Esophagus muscularis mucosa (tissue), 4 donors: ENCODE measurements around the gene SYF2. TPM values are rescaled to one million over a fixed set of nuclear protein-coding genes. Genes with fewer than 3 reads are reported as not detected.

Source experiments
- DNase-seq: peaks from one replicate; pipeline ENCODE4 v3.0.0-alpha.2; 2017; ENCODE audit errors: extremely low spot score
- H3K27ac ChIP-seq, 4 donors: fragments of 200-600 bp; sonication (generic); replicated peaks in 1 of 4; 1 replicate in 3 of 4; 2 replicates in 1 of 4; pipeline ENCODE4 v1.5.1; 2016 to 2019; ENCODE audit warnings: mild to moderate bottlenecking in 1 of 4
- H3K27me3 ChIP-seq, 4 donors: fragments of 200-600 bp; sonication (generic); one replicate each; pipeline versions ENCODE4 v1.5.1 to v1.6.0; 2016 to 2019
- H3K36me3 ChIP-seq, 4 donors: fragments of 200-600 bp; sonication (generic); one replicate each; pipeline ENCODE4 v1.5.1; 2016 to 2019
- H3K4me1 ChIP-seq, 4 donors: fragments of 200-600 bp; sonication (generic); one replicate each; pipeline ENCODE4 v1.5.1; 2016 to 2019
- H3K4me3 ChIP-seq, 4 donors: fragments of 200-600 bp; sonication (generic); 1 replicate in 2 of 4; 2 replicates in 2 of 4; pipeline ENCODE4 v1.5.1; 2016 to 2019; ENCODE audit warnings: mild to moderate bottlenecking in 4 of 4, moderate library complexity in 1 of 4
- H3K9me3 ChIP-seq, 4 donors: fragments of 200-600 bp; sonication (generic); 1 replicate in 3 of 4; 2 replicates in 1 of 4; pipeline ENCODE4 v1.5.1; 2016 to 2019
- CTCF ChIP-seq, 3 experiments: fragments of 200-600 bp in 2 of 3; fragments of 450-650 bp in 1 of 3; sonication (generic) in 2 of 3; IDR thresholded peaks; one replicate each; pipeline ENCODE4 v1.5.1; 2017 to 2019; ENCODE audit warnings: antibody characterized with exemption in 3 of 3, mild to moderate bottlenecking in 2 of 3, moderate library complexity in 1 of 3
- EP300 ChIP-seq: sonication (generic); formaldehyde crosslinking; IDR thresholded peaks from one replicate; pipeline ENCODE4 v1.6.1; 2017; ENCODE audit warnings: antibody characterized with exemption
- POLR2A ChIP-seq: fragments of 450-650 bp; IDR thresholded peaks from one replicate; pipeline ENCODE4 v1.6.1; 2017; ENCODE audit warnings: antibody characterized with exemption, moderate library complexity, mild to moderate bottlenecking, low read depth
- POLR2AphosphoS5 ChIP-seq, 2 donors: sonication (generic); formaldehyde crosslinking; IDR thresholded peaks; one replicate each; pipeline ENCODE4 v1.6.1; 2017; ENCODE audit warnings: antibody characterized with exemption in 2 of 2
- WGBS: methylation state at CpG from one replicate; pipeline ENCODE4 v1.1.5; 2018; 5-methylcytosine and 5-hydroxymethylcytosine counted together
- intact Hi-C: fragments of 100-400 bp; cut with DNase I; formaldehyde crosslinking; loops from one replicate; pipeline ENCODE4 v1.15.1; 2023
- total RNA-seq, 4 donors: library from RNA; depleted of rRNA; stranded (reverse); fragments of >200 nt; gene quantifications; one replicate each; pipeline versions ENCODE4 v1.1.0 to v1.2.1, GENCODE V29; 2016

SYF2 gene
- total RNA-seq, 4 donors from 2014 or later = 56.9 to 76.7 (median 65.2) TPM

- Histone ChIP-seq H3K36me3 (no peaks in the 10 kb centered on the region), H3K27me3 (no peaks in the 10 kb centered on the region), H3K9me3 (no peaks in the 10 kb centered on the region), H3K27ac (no peak overlapping the region), H3K4me3 (no peak overlapping the region), H3K4me1 (peaks cover 0 to 4% (median 0%) of the 10 kb centered on the region in 4 donors)
- DNase-seq = no peak
- 88% methylated on average over 18 of the region's 18 CpGs for WGBS
- TF ChIP-seq CTCF (IDR thresholded peaks at IDR 0.05) (no peak), POLR2AphosphoS5 (IDR thresholded peaks at IDR 0.05) (no peak), POLR2A (no peak), EP300 (no peak)
- intact Hi-C loops = no loop called here
Observed at GRCh38 chr1:25255706-25256577, 23.6 kb upstream of the SYF2 start.

- DNase-seq = no peak
- Histone ChIP-seq H3K27ac (no peak overlapping the region), H3K4me3 (no peak overlapping the region), H3K27me3 (no peaks in the 10 kb centered on the region), H3K9me3 (no peaks in the 10 kb centered on the region), H3K4me1 (no peaks in the 10 kb centered on the region), H3K36me3 (no peaks in the 10 kb centered on the region)
- 85% methylated on average over 2 of the region's 2 CpGs for WGBS
- TF ChIP-seq CTCF (IDR thresholded peaks at IDR 0.05) (no peak), POLR2A (no peak), POLR2AphosphoS5 (IDR thresholded peaks at IDR 0.05) (no peak), EP300 (no peak)
- intact Hi-C loops = no loop called here
Observed at GRCh38 chr1:25253911-25254310, 21.6 kb upstream of the SYF2 start.

- intact Hi-C loops = loop anchor here (5.0 to 10.0 kb wide), 2 partner anchors 89 to 557 kb away; partner anchors contain the start of genes SELENON and TMEM50A
Observed at GRCh38 chr1:25247829-25248754, 15.8 kb upstream of the SYF2 start.

More at GRCh38 chr1:25247829-25248754, 15.8 kb upstream of the SYF2 start:
- peaks cover 28 to 37% (median 32%) of the 10 kb centered on the region in 4 donors for H3K4me1 ChIP-seq
- peaks cover 0 to 3% (median 0%) of the 10 kb centered on the region in 4 donors for H3K27me3 ChIP-seq
- peak overlapping the region; percentile 84 to 91 (median 88) for H3K4me3 ChIP-seq
- 34% methylated on average over 20 of the region's 30 CpGs for WGBS
- TF ChIP-seq EP300 (no peak), CTCF (IDR thresholded peaks at IDR 0.05) (no peak), POLR2A (no peak), POLR2AphosphoS5 (IDR thresholded peaks at IDR 0.05) (no peak)
- H3K27ac ChIP-seq = peak overlapping the region; percentile 99 to 100 (median 99)
- peaks cover 20 to 24% (median 23%) of the 10 kb centered on the region in 4 donors for H3K36me3 ChIP-seq
- no peaks in the 10 kb centered on the region for H3K9me3 ChIP-seq
- no peak for DNase-seq
